Heart left ventricle (tissue), 16 donors: ENCODE data around the gene GPRIN3. TPM values are rescaled to one million over a fixed set of nuclear protein-coding genes. Genes with fewer than 3 reads are reported as not detected.

Source experiments
- ATAC-seq, 4 donors: fragments of 200-7000 bp; cut with Tn5 transposase; one replicate each; pipeline ENCODE4 v1.9.1; 2020 to 2022; ENCODE audit warnings: moderate library complexity in 4 of 4, mild to moderate bottlenecking in 3 of 4, moderate number of reproducible peaks in 1 of 4
- DNase-seq, 5 donors: peaks; one replicate each; pipeline ENCODE4 v3.0.0-alpha.2; 2020
- H3K27ac ChIP-seq, 12 donors: fragments of 200-600 bp; sonication (generic) in 4 of 12; one replicate each; pipeline versions ENCODE4 v1.5.0 to v1.8.0; 2016 to 2022; ENCODE audit warnings: mild to moderate bottlenecking in 2 of 12
- H3K27me3 ChIP-seq, 9 donors: fragments of 200-600 bp; sonication (generic) in 2 of 9; one replicate each; pipeline versions ENCODE4 v1.5.1 to v1.8.0; 2016 to 2022; ENCODE audit warnings: mild to moderate bottlenecking in 3 of 9
- H3K36me3 ChIP-seq, 9 donors: fragments of 200-600 bp; sonication (generic) in 2 of 9; one replicate each; pipeline versions ENCODE4 v1.5.0 to v1.8.0; 2018 to 2022; ENCODE audit warnings: mild to moderate bottlenecking in 2 of 9
- H3K4me1 ChIP-seq, 12 donors: fragments of 200-600 bp; sonication (generic) in 4 of 12; one replicate each; pipeline versions ENCODE4 v1.5.0 to v1.8.0; 2016 to 2022; ENCODE audit warnings: mild to moderate bottlenecking in 3 of 12
- H3K4me3 ChIP-seq, 12 donors: fragments of 200-600 bp; sonication (generic) in 4 of 12; one replicate each; pipeline versions ENCODE4 v1.5.0 to v1.8.0; 2017 to 2022; ENCODE audit warnings: mild to moderate bottlenecking in 9 of 12, moderate library complexity in 4 of 12
- H3K9me3 ChIP-seq, 12 donors: fragments of 200-600 bp; sonication (generic) in 4 of 12; one replicate each; pipeline versions ENCODE4 v1.5.0 to v1.8.0; 2016 to 2022; ENCODE audit warnings: mild to moderate bottlenecking in 1 of 12
- POLR2A ChIP-seq, 2 donors: fragments of 450-650 bp; IDR thresholded peaks; one replicate each; pipeline ENCODE4 v1.6.1; 2017; ENCODE audit warnings: antibody characterized with exemption in 2 of 2, mild to moderate bottlenecking in 2 of 2, moderate library complexity in 2 of 2
- WGBS, 4 donors: extraction: QIAGEN DNeasy Blood & Tissue Kit in 2 of 4; methylation state at CpG; one replicate each; pipeline versions ENCODE4 v1.1.5 to v1.1.7; 2013 to 2018; 5-methylcytosine and 5-hydroxymethylcytosine counted together
- intact Hi-C, 10 donors: fragments of 100-400 bp; cut with DNase I; formaldehyde crosslinking; loops; one replicate each; pipeline versions ENCODE4 v1.11.1 to v1.14.2; 2022
- polyA plus RNA-seq, 2 donors: library from polyadenylated mRNA; stranded (reverse); fragments of 200-250 nt; gene quantifications; one replicate each; pipeline ENCODE4 v1.2.3, GENCODE V29; 2013
- total RNA-seq, 9 donors: library from RNA; depleted of rRNA in 2 of 9; stranded (reverse); fragments of >200 nt in 2 of 9; fragmentation: NEBNext Ultra II Directional in 3 of 9; extraction: Animal tissue kit (Norgen Biotek cat#: 25700) in 3 of 9; gene quantifications; one replicate each; pipeline versions ENCODE4 v1.1.0 to v1.2.4, GENCODE V29; 2016 to 2023
- TF ChIP-seq, protein P1 (sequence below), 12 donors: fragments of 200-600 bp; sonication (generic) in 4 of 12; IDR thresholded peaks; one replicate each; pipeline versions ENCODE4 v1.5.0 to v1.8.0; 2018 to 2022; ENCODE audit warnings: antibody characterized with exemption in 12 of 12, mild to moderate bottlenecking in 5 of 12
- donor health status: ischemic (EF 13 %, LVEDD 7.1; RV severe dilation, severe dysfunction).
- donor health status: healthy with polysubstance abuse.
- donor health status: DM: no; HTN: yes; CAD: no.
- donor health status: DM: no; HTN: no; CAD: no.
- donor health status: ischemic (EF 25% LVEDD 6.9; RV normal size, moderate dysfunction).
- donor health status: ischemic (EF 25% LVEDD 5.7; RV mildly dilated, moderate dysfunction).
- donor health status: healthy.
- donor health status: DM: yes; HTN: yes; CAD: no.
- donor health status: ischemic (EF 35%, LVEDD 5.7; RV mildly dilated, moderate dysfunction).
- donor health status: nonischemic (EF 11% LVEDD 7.7; RV severe dilation, severe dysfunction).
- donor health status: DM: yes; HTN: yes; CAD: no.
- donor health status: PGD.
- donor health status: ischemic (EF 29% LVEDD 5.4; RV normal size, mild dysfunction).
- donor health status: nonischemic (EF 23%, LVEDD 6.1; RV moderate dilation, normal function).

The GPRIN3 gene
- total and polyA plus RNA-seq, 11 donors, result 2.4 to 16.5 (median 13.0) TPM

DNA sequence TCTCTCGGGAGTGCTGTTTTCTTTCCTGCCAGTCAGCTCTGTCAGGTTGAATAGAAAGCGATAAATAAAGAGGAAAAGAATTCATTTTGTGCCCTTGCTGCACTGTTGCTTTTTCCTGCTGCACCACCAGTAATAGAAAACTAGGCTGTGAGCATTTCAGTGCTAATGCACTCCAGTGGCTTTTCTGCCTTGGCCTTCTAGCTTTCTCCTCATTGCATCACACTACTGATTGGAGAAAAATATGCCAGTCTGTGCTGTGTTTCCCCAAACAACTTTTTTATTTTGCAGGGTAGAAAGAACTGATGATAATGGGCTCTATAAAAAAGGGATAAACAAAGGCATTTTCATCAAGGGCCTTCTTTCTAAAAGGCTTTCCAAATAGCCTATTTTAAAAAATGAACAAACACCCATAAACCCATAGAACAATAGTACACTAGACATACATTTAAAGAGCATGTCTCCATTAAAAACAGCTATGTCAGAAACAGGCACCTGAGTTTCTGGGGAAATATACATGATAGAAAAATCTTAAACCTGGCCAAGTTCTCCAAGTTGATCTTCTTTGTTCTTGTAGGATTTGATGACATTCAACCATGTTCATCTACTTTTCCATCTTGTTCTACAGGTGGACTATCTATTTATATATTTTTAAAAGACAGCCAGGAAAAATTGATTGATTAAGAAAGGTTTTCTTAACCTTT lies 86.3 kb downstream of the GPRIN3 start:
- Histone ChIP-seq H3K27me3 (no peaks in the 10 kb centered on the region), H3K4me3 (no peak overlapping the region), H3K9me3 (no peaks in the 10 kb centered on the region), H3K4me1 (no peaks in the 10 kb centered on the region), H3K36me3 (no peaks in the 10 kb centered on the region), H3K27ac (no peak overlapping the region)
- WGBS, 4 donors, result 75 to 91% (median 82%) methylated on average over 2 of the region's 2 CpGs
- no peak for DNase-seq
- no peak for ATAC-seq
- no peak for TF ChIP-seq POLR2A (IDR thresholded peaks at IDR 0.05)
- TF ChIP-seq, protein P1, sequence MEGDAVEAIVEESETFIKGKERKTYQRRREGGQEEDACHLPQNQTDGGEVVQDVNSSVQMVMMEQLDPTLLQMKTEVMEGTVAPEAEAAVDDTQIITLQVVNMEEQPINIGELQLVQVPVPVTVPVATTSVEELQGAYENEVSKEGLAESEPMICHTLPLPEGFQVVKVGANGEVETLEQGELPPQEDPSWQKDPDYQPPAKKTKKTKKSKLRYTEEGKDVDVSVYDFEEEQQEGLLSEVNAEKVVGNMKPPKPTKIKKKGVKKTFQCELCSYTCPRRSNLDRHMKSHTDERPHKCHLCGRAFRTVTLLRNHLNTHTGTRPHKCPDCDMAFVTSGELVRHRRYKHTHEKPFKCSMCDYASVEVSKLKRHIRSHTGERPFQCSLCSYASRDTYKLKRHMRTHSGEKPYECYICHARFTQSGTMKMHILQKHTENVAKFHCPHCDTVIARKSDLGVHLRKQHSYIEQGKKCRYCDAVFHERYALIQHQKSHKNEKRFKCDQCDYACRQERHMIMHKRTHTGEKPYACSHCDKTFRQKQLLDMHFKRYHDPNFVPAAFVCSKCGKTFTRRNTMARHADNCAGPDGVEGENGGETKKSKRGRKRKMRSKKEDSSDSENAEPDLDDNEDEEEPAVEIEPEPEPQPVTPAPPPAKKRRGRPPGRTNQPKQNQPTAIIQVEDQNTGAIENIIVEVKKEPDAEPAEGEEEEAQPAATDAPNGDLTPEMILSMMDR (IDR thresholded peaks at IDR 0.05), result no peak
- intact Hi-C loops, result loop anchor here in 3 of 10 donors (10.0 kb wide), 1 partner anchor 683 kb away; no protein-coding TSS in a partner anchor

DNA sequence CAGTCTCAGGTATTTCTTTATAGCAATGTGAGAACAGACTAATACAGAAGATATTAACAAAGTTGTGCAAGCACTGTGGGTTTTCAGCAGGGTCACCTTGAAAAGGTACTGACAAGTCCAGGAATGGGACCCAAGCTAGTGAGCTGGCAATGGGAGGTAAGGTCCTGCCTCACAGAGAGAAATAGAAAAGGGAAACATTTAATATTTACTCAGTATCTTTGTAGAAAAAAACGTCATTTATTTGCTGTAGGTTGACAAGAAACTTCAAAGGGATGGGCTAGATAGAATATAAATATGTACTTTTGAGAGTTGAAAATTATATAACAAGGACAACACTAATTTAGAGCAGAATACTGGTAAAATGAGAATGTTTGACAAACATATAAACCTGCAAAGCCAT lies 89.0 kb downstream of the GPRIN3 start:
- Histone ChIP-seq H3K4me1 (no peaks in the 10 kb centered on the region), H3K27ac (no peak overlapping the region), H3K36me3 (no peaks in the 10 kb centered on the region), H3K27me3 (no peaks in the 10 kb centered on the region), H3K9me3 (no peaks in the 10 kb centered on the region), H3K4me3 (no peak overlapping the region)
- 67 to 80% (median 74%) methylated on average over 1 of the region's 1 CpG for WGBS, 4 donors
- intact Hi-C loops, result no loop called here
- no peak for ATAC-seq
- DNase-seq, result no peak
- TF ChIP-seq, protein P1 (IDR thresholded peaks at IDR 0.05), result no peak

DNA sequence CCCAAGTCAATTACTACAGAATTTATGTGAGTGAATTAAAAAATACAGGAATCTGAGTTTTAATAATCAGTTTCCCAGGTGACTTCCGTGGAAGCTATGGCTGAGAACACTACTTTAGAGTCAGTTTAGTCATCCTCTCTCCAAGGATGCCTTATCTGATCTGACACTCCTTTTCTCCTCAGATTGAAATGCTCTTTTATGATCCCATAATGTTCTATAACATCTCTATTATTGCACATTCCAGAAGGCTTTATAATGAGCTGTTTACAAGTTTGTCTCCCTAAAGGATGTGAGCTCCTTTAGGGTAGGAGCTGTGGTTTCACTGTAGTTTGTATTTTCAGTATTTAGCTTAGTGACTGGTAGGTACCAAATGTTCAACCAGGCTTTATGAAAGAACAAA lies 90.0 kb downstream of the GPRIN3 start:
- no peak for TF ChIP-seq POLR2A (IDR thresholded peaks at IDR 0.05)
- TF ChIP-seq, protein P1 (IDR thresholded peaks at IDR 0.05), result no peak
- WGBS, 4 donors, result 73 to 90% (median 84%) methylated on average over 1 of the region's 1 CpG
- H3K9me3 ChIP-seq, result no peaks in the 10 kb centered on the region
- H3K4me1 ChIP-seq, result no peaks in the 10 kb centered on the region
- intact Hi-C loops, result no loop called here
- no peaks in the 10 kb centered on the region for H3K27me3 ChIP-seq
- no peak overlapping the region for H3K27ac ChIP-seq
- no peak for DNase-seq
- no peak for ATAC-seq
- H3K36me3 ChIP-seq, result no peaks in the 10 kb centered on the region
- H3K4me3 ChIP-seq, result no peak overlapping the region

DNA sequence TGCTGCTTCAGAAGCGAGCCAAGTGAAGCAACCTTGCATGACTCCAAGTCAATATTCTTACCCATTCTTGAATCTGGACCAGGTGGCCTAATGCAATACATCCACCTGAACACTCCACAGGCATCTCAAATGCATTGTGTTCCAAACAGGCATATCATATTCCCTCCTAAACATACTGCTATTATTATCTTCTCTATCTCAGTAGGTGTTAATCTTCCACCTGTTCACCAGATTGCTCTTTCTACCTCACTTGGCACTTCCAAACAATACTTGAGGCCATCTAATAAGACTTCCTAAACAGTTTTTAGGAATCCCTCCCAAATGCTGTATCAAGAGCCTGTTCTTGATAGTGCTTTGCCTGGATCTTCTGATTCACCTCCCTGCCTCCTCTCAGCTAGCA lies 90.7 kb downstream of the GPRIN3 start:
- Histone ChIP-seq H3K27ac (no peak overlapping the region), H3K4me1 (no peaks in the 10 kb centered on the region), H3K9me3 (no peaks in the 10 kb centered on the region), H3K27me3 (no peaks in the 10 kb centered on the region), H3K36me3 (no peaks in the 10 kb centered on the region), H3K4me3 (no peak overlapping the region)
- WGBS, 4 donors, result 83 to 98% (median 91%) methylated on average over 1 of the region's 1 CpG
- intact Hi-C loops, result no loop called here
- no peak for TF ChIP-seq POLR2A (IDR thresholded peaks at IDR 0.05)
- TF ChIP-seq, protein P1 (IDR thresholded peaks at IDR 0.05), result no peak
- DNase-seq (no peak), ATAC-seq (no peak)
